IPS DF 6.9 (cell line): ENCODE data around the gene PTPRN2.

Experiments used
- DNase-seq: peaks from one replicate; pipeline ENCODE4 v3.0.0-alpha.2; 2013; ENCODE audit warnings: low read depth, low spot score
- H3K27ac ChIP-seq: one replicate; pipeline ENCODE4 v1.5.1; 2013; ENCODE audit warnings: low read length, control low read depth
- H3K27me3 ChIP-seq: 2 replicates; pipeline ENCODE4 v1.6.1; 2013; ENCODE audit warnings: mild to moderate bottlenecking, low read length; ENCODE audit not compliant: control insufficient read depth, insufficient read depth
- H3K36me3 ChIP-seq: 2 replicates; pipeline ENCODE4 v1.6.1; 2013; ENCODE audit warnings: low read length; ENCODE audit not compliant: control insufficient read depth, insufficient read depth
- H3K4me1 ChIP-seq: 2 replicates; pipeline ENCODE4 v1.6.1; 2013; ENCODE audit warnings: low read length; ENCODE audit not compliant: control insufficient read depth, insufficient read depth
- H3K4me3 ChIP-seq: 2 replicates; pipeline ENCODE4 v1.5.1; 2013; ENCODE audit warnings: mild to moderate bottlenecking, low read length
- H3K9me3 ChIP-seq: 2 replicates; pipeline ENCODE4 v1.6.1; 2013; ENCODE audit warnings: low read length, inconsistent platforms; ENCODE audit not compliant: control insufficient read depth, insufficient read depth
- WGBS: extraction: QIAGEN DNeasy Blood & Tissue Kit; methylation state at CpG from one replicate; pipeline ENCODE4 v1.1.7; 2013; ENCODE audit warnings: mixed read lengths, missing lambda C conversion rate; ENCODE audit not compliant: insufficient read length, insufficient coverage; 5-methylcytosine and 5-hydroxymethylcytosine counted together

Gene PTPRN2

DNA sequence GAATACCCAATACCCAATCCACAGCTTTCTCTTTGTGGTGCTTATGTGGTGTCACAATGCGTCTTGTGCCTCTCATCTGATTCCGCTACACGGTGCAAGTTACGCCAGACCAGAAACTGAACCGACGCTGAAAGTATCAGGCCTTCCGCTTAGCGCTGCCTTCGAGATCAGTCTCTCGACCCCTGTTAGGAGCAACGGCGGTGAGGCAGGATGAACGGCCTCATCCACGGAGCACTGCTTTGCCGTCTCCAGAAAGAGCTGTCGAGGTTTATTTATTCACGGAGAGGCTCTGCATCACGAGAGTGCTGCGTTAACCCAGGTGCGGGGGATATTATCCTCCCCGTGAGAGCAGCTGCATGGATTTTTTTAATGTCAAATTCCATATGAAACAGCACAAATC, 786.5 kb downstream of the PTPRN2 start:
- H3K27ac ChIP-seq, result no peak overlapping the region
- H3K4me3 ChIP-seq, result no peak overlapping the region
- no peak for DNase-seq
- H3K9me3 ChIP-seq, result peaks cover 27% of the 10 kb centered on the region
- WGBS, result no CpG with 5 or more reads among the region's 21 CpGs
- no peaks in the 10 kb centered on the region; the same call in 1 of the 2 replicates for H3K36me3 ChIP-seq
- H3K4me1 ChIP-seq, result no peaks in the 10 kb centered on the region; the same call in 1 of the 2 replicates
- H3K27me3 ChIP-seq, result no peaks in the 10 kb centered on the region

DNA sequence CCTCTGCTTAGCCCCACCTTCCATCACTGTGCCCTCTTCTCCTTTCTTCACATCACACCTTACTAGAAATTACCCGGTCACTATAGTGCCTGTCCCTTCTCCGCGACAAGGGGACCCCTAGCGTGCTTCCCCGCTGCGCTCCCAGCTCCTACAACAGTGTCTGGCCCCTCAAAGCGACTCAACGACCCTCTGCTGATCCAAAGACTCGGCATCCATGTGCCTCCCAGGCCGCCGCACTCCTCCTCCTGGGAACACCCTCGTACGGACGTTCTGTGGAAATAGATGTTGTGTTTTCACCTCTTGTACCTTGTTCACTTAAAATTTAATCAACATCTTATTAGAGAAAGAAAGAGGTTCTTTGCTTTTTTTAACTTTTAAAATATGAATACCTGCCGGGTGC, 787.3 kb downstream of the PTPRN2 start:
- DNase-seq, result no peak
- Histone ChIP-seq H3K27ac (no peak overlapping the region), H3K4me1 (no peaks in the 10 kb centered on the region; the same call in 1 of the 2 replicates), H3K36me3 (no peaks in the 10 kb centered on the region; the same call in 1 of the 2 replicates), H3K27me3 (no peaks in the 10 kb centered on the region), H3K9me3 (peaks cover 26% of the 10 kb centered on the region), H3K4me3 (no peak overlapping the region)
- no CpG with 5 or more reads among the region's 15 CpGs for WGBS

GRCh38 chr7:157799076-157799685, 788.4 kb downstream of the PTPRN2 start:
- DNase-seq, result no peak
- H3K27ac ChIP-seq, result no peak overlapping the region
- H3K9me3 ChIP-seq, result peaks cover 24% of the 10 kb centered on the region
- H3K4me1 ChIP-seq, result no peaks in the 10 kb centered on the region; the same call in 1 of the 2 replicates
- H3K27me3 ChIP-seq, result no peaks in the 10 kb centered on the region
- H3K36me3 ChIP-seq, result no peaks in the 10 kb centered on the region; the same call in 1 of the 2 replicates
- no peak overlapping the region; the same call in 1 of the 2 replicates for H3K4me3 ChIP-seq
- WGBS, result no CpG with 5 or more reads among the region's 19 CpGs

GRCh38 chr7:157797361-157797760, 790.3 kb downstream of the PTPRN2 start:
- H3K9me3 ChIP-seq, result peaks cover 28% of the 10 kb centered on the region
- no CpG with 5 or more reads among the region's 12 CpGs for WGBS

DNA sequence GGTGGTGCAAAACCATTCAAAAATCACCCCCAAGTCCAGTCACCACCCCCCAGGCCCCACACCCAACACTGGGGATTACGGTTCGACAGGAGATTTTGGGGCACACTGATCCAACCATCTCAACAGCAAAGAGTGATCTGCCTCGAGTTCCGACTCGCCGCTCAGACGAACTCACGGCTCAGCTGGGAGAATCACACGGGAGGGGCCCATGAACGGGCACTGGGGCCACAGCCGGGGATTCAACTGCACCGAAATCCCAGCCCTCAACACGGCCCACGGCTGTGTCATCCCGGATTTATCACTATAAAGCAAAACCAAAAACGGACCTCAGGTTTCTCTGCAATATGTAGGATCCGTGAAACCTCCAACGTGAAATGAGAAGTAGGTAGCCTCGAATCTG, 790.8 kb downstream of the PTPRN2 start:
- Histone ChIP-seq H3K27me3 (no peaks in the 10 kb centered on the region), H3K4me3 (no peak overlapping the region), H3K9me3 (peaks cover 30% of the 10 kb centered on the region), H3K27ac (no peak overlapping the region), H3K4me1 (no peaks in the 10 kb centered on the region), H3K36me3 (no peaks in the 10 kb centered on the region; the same call in 1 of the 2 replicates)
- DNase-seq, result no peak
- no CpG with 5 or more reads among the region's 19 CpGs for WGBS

More at GRCh38 chr7:157797361-157797760, 790.3 kb downstream of the PTPRN2 start:
- no peaks in the 10 kb centered on the region for H3K27me3 ChIP-seq
- no peak overlapping the region for H3K4me3 ChIP-seq
- no peak overlapping the region for H3K27ac ChIP-seq
- H3K4me1 ChIP-seq, result no peaks in the 10 kb centered on the region; the same call in 1 of the 2 replicates
- no peak for DNase-seq
- H3K36me3 ChIP-seq, result no peaks in the 10 kb centered on the region; the same call in 1 of the 2 replicates

GRCh38 chr7:157795643-157796042, 792.0 kb downstream of the PTPRN2 start:
- no CpG with 5 or more reads among the region's 13 CpGs for WGBS
- Histone ChIP-seq H3K27me3 (no peaks in the 10 kb centered on the region), H3K4me3 (no peak overlapping the region), H3K4me1 (no peaks in the 10 kb centered on the region), H3K9me3 (peaks cover 32% of the 10 kb centered on the region), H3K27ac (no peak overlapping the region), H3K36me3 (no peaks in the 10 kb centered on the region)
- no peak for DNase-seq

DNA sequence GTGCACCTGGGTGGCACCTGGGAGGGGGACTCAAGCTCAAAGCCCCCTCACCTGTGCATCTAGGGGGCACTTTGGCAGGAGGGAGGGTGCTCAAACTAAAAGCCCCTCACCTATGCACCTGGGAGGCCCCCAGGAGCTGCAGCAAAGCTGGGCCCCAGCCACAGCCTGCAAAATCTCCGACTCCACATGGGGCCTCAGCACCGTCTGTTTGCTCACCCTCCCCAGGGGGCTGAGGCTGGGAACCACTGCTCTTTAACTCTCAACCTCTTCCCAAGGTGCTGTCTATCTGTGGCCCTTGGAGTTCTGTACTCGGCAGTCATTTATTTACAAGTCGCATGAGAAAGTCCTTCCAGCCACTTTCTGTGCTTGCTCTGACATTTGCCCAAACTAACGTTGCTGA, 792.4 kb downstream of the PTPRN2 start:
- no peak overlapping the region for H3K4me3 ChIP-seq
- DNase-seq, result no peak
- H3K27me3 ChIP-seq, result no peaks in the 10 kb centered on the region
- no peaks in the 10 kb centered on the region for H3K36me3 ChIP-seq
- no peak overlapping the region for H3K27ac ChIP-seq
- no CpG with 5 or more reads among the region's 5 CpGs for WGBS
- no peaks in the 10 kb centered on the region for H3K4me1 ChIP-seq
- H3K9me3 ChIP-seq, result peaks cover 31% of the 10 kb centered on the region

DNA sequence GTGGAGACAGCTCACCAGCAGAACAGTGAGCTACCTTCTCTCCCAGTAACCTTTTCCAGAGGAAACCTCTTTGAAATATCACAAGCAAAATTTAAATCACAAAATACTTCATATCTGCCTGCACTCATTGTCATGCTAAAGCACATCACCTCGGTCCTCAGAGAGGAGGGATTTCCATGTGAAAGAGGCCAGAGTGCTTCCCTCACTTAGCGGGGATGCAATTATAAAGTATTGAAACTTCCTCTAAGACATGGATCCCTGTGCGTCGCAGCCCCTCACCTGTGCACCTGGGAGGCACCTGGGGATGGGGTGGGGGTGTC, 792.9 kb downstream of the PTPRN2 start:
- WGBS, result no CpG with 5 or more reads among the region's 4 CpGs
- DNase-seq, result no peak
- H3K27me3 ChIP-seq, result no peaks in the 10 kb centered on the region
- no peaks in the 10 kb centered on the region for H3K4me1 ChIP-seq
- H3K27ac ChIP-seq, result no peak overlapping the region
- H3K9me3 ChIP-seq, result peaks cover 31% of the 10 kb centered on the region
- no peaks in the 10 kb centered on the region for H3K36me3 ChIP-seq
- no peak overlapping the region for H3K4me3 ChIP-seq

DNA sequence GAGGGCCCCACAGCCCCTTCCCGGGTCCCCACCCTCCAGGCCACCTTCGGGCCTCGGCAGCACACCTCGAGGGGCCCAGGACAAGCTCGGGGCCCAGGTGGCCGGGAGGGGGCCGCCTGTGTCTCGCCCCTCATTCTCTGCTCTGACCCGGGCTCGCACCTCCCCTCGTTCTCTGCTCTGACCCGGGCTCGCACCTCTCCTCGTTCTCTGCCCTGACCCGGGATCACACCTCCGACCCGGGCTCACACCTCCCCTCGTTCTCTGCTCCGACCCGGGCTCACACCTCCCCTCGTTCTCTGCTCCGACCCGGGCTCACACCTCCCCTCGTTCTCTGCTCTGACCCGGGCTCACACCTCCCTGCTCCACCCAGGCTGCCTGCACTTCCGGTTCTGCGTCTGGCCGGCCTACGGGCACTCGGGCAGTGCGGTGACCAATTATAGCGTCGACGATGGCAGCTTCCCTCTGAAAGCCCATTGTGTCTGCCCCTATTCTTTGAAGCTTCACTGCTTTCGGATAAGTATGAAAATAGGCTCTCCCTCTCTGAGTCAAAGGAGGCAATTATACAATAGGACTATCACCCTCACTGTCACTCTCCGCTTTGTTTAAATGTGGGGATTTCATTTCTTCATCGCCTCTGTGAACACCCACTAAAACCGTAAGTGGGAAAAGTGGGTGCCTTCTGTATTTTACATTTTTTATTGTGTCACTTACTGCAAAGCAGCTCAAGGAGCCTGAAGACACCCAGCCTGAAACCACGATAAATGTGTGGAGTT, 793.5 kb downstream of the PTPRN2 start:
- H3K27ac ChIP-seq, result no peak overlapping the region
- WGBS, result no CpG with 5 or more reads among the region's 39 CpGs
- DNase-seq, result no peak
- H3K36me3 ChIP-seq, result no peaks in the 10 kb centered on the region
- peaks cover 29% of the 10 kb centered on the region for H3K9me3 ChIP-seq
- H3K4me1 ChIP-seq, result no peaks in the 10 kb centered on the region
- H3K27me3 ChIP-seq, result no peaks in the 10 kb centered on the region
- no peak overlapping the region for H3K4me3 ChIP-seq

DNA sequence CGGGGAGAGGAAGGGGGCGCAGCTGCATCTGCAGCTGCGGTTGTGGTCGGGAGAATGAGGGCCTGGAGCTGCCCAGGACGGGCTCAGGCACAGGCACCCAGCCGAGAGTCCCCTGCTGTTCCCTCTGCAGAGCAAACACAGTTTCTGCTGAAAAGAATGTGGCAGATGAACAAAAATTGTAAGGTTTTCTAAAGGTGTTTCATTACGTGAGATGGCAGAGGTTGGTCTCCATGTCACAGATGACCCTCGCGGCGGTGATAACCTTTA, 794.6 kb downstream of the PTPRN2 start:
- DNase-seq, result no peak
- no peak overlapping the region for H3K27ac ChIP-seq
- no peaks in the 10 kb centered on the region for H3K4me1 ChIP-seq
- H3K36me3 ChIP-seq, result no peaks in the 10 kb centered on the region
- no CpG with 5 or more reads among the region's 10 CpGs for WGBS
- H3K9me3 ChIP-seq, result peaks cover 26% of the 10 kb centered on the region
- H3K4me3 ChIP-seq, result no peak overlapping the region
- H3K27me3 ChIP-seq, result no peaks in the 10 kb centered on the region
